Measurements from ENCODE around the gene DAZAP1.

Gene DAZAP1

GRCh38 chr19:1427221-1427920 lies 20.0 kb downstream of the DAZAP1 start:
- no peak overlapping the region for H3K27ac ChIP-seq (ENCODE audit: low read length, poor library complexity, severe bottlenecking)
- no peaks in the 10 kb centered on the region for H3K9me3 ChIP-seq (ENCODE audit: control insufficient read depth, low read length)
- H3K23ac ChIP-seq (ENCODE audit: low read length in 2 of 2), result no peak overlapping the region
- H3K36me3 ChIP-seq (ENCODE audit: control insufficient read depth in 1 of 2, insufficient read depth in 2 of 2, low read depth in 1 of 2, low read length in 2 of 2), result peaks cover 83 to 86% of the 10 kb centered on the region in 2 experiments
- H2BK120ac ChIP-seq (ENCODE audit: low read depth, low read length), result no peak overlapping the region
- H3K4ac ChIP-seq (ENCODE audit: low read depth in 1 of 2, low read length in 2 of 2), result no peak overlapping the region
- H4K8ac ChIP-seq (ENCODE audit: low read length), result no peak overlapping the region
- no peak overlapping the region for H2AK5ac ChIP-seq (ENCODE audit: low read length, severe bottlenecking)
- peaks cover 19% of the 10 kb centered on the region for H3K4me1 ChIP-seq (ENCODE audit: control insufficient read depth, insufficient read depth, low read depth, low read length)
- H2BK12ac ChIP-seq (ENCODE audit: low read length in 2 of 2), result no peak overlapping the region
- H3K27me3 ChIP-seq (ENCODE audit: control insufficient read depth in 1 of 2, insufficient read depth in 1 of 2, low read length in 2 of 2), result no peaks in the 10 kb centered on the region
- WGBS, result 96% methylated on average over 27 of the region's 27 CpGs
- H3K9ac ChIP-seq (ENCODE audit: low read length), result no peak overlapping the region
- no peak for DNase-seq
- no peak overlapping the region for H2BK15ac ChIP-seq (ENCODE audit: low read depth, poor library complexity, severe bottlenecking)
- H3K4me3 ChIP-seq (ENCODE audit: insufficient read depth in 1 of 2, low read depth in 1 of 2, low read length in 2 of 2), result no peak overlapping the region
- no peak overlapping the region for H3K4me2 ChIP-seq (ENCODE audit: low read length, poor library complexity, severe bottlenecking)
- no peak overlapping the region for H3K14ac ChIP-seq (ENCODE audit: low read length in 2 of 2)
- H3K18ac ChIP-seq (ENCODE audit: low read depth in 1 of 2, low read length in 2 of 2), result no peak overlapping the region
- no peak overlapping the region for H4K91ac ChIP-seq (ENCODE audit: low read length)
- no peak overlapping the region for H2AFZ ChIP-seq (ENCODE audit: low read depth, low read length)
- H2BK5ac ChIP-seq (ENCODE audit: low read depth, low read length, poor library complexity, severe bottlenecking), result no peak overlapping the region
- peaks cover 66% of the 10 kb centered on the region for H3K79me1 ChIP-seq (replicated peaks; ENCODE audit: low read length, poor library complexity, severe bottlenecking)

GRCh38 chr19:1428738-1429391 lies 21.5 kb downstream of the DAZAP1 start:
- Histone ChIP-seq H2BK120ac (ENCODE audit: low read depth, low read length) (no peak overlapping the region), H3K9me3 (ENCODE audit: control insufficient read depth, low read length) (no peaks in the 10 kb centered on the region), H3K23ac (ENCODE audit: low read length in 2 of 2) (no peak overlapping the region), H2BK12ac (ENCODE audit: low read length in 2 of 2) (no peak overlapping the region), H2BK5ac (ENCODE audit: low read depth, low read length, poor library complexity, severe bottlenecking) (no peak overlapping the region), H3K14ac (ENCODE audit: low read length in 2 of 2) (no peak overlapping the region), H3K36me3 (ENCODE audit: control insufficient read depth in 1 of 2, insufficient read depth in 2 of 2, low read depth in 1 of 2, low read length in 2 of 2) (peaks cover 83 to 88% of the 10 kb centered on the region in 2 experiments), H3K27ac (ENCODE audit: low read length, poor library complexity, severe bottlenecking) (no peak overlapping the region), H4K8ac (ENCODE audit: low read length) (no peak overlapping the region), H3K27me3 (ENCODE audit: control insufficient read depth in 1 of 2, insufficient read depth in 1 of 2, low read length in 2 of 2) (no peaks in the 10 kb centered on the region), H3K79me1 (replicated peaks; ENCODE audit: low read length, poor library complexity, severe bottlenecking) (peaks cover 72% of the 10 kb centered on the region), H3K18ac (ENCODE audit: low read depth in 1 of 2, low read length in 2 of 2) (no peak overlapping the region), H2AK5ac (ENCODE audit: low read length, severe bottlenecking) (no peak overlapping the region), H4K91ac (ENCODE audit: low read length) (peak overlapping the region; percentile 28), H3K4me2 (ENCODE audit: low read length, poor library complexity, severe bottlenecking) (no peak overlapping the region), H3K4me1 (ENCODE audit: control insufficient read depth, insufficient read depth, low read depth, low read length) (peaks cover 12% of the 10 kb centered on the region), H2BK15ac (ENCODE audit: low read depth, poor library complexity, severe bottlenecking) (no peak overlapping the region), H3K9ac (ENCODE audit: low read length) (no peak overlapping the region), H3K4ac (ENCODE audit: low read depth in 1 of 2, low read length in 2 of 2) (no peak overlapping the region), H3K4me3 (ENCODE audit: insufficient read depth in 1 of 2, low read depth in 1 of 2, low read length in 2 of 2) (no peak overlapping the region), H2AFZ (ENCODE audit: low read depth, low read length) (no peak overlapping the region)
- 96% methylated on average over 41 of the region's 41 CpGs for whole genome bisulfite sequencing
- no peak for DNase-seq

GRCh38 chr19:1429750-1430149 lies 22.4 kb downstream of the DAZAP1 start:
- Histone ChIP-seq H3K4me3 (ENCODE audit: insufficient read depth in 1 of 2, low read depth in 1 of 2, low read length in 2 of 2) (no peak overlapping the region), H3K36me3 (ENCODE audit: control insufficient read depth in 1 of 2, insufficient read depth in 2 of 2, low read depth in 1 of 2, low read length in 2 of 2) (peaks cover 88 to 90% of the 10 kb centered on the region in 2 experiments), H3K4me2 (ENCODE audit: low read length, poor library complexity, severe bottlenecking) (no peak overlapping the region), H2BK120ac (ENCODE audit: low read depth, low read length) (no peak overlapping the region), H3K4ac (ENCODE audit: low read depth in 1 of 2, low read length in 2 of 2) (no peak overlapping the region), H3K9ac (ENCODE audit: low read length) (no peak overlapping the region), H3K18ac (ENCODE audit: low read depth in 1 of 2, low read length in 2 of 2) (no peak overlapping the region), H2BK5ac (ENCODE audit: low read depth, low read length, poor library complexity, severe bottlenecking) (no peak overlapping the region), H3K27me3 (ENCODE audit: control insufficient read depth in 1 of 2, insufficient read depth in 1 of 2, low read length in 2 of 2) (no peaks in the 10 kb centered on the region), H3K27ac (ENCODE audit: low read length, poor library complexity, severe bottlenecking) (no peak overlapping the region), H2BK12ac (ENCODE audit: low read length in 2 of 2) (no peak overlapping the region), H3K79me1 (replicated peaks; ENCODE audit: low read length, poor library complexity, severe bottlenecking) (peaks cover 74% of the 10 kb centered on the region), H3K4me1 (ENCODE audit: control insufficient read depth, insufficient read depth, low read depth, low read length) (peaks cover 4% of the 10 kb centered on the region), H4K91ac (ENCODE audit: low read length) (no peak overlapping the region), H3K23ac (ENCODE audit: low read length in 2 of 2) (no peak overlapping the region), H2AK5ac (ENCODE audit: low read length, severe bottlenecking) (no peak overlapping the region), H3K14ac (ENCODE audit: low read length in 2 of 2) (no peak overlapping the region), H3K9me3 (ENCODE audit: control insufficient read depth, low read length) (no peaks in the 10 kb centered on the region), H2AFZ (ENCODE audit: low read depth, low read length) (no peak overlapping the region), H4K8ac (ENCODE audit: low read length) (peak overlapping the region; percentile 27), H2BK15ac (ENCODE audit: low read depth, poor library complexity, severe bottlenecking) (no peak overlapping the region)
- DNase-seq, result no peak
- WGBS, result 92% methylated on average over 11 of the region's 14 CpGs

GRCh38 chr19:1430246-1430645 lies 22.9 kb downstream of the DAZAP1 start:
- H2BK15ac ChIP-seq (ENCODE audit: low read depth, poor library complexity, severe bottlenecking), result no peak overlapping the region
- no peak overlapping the region for H3K23ac ChIP-seq (ENCODE audit: low read length in 2 of 2)
- H3K79me1 ChIP-seq (replicated peaks; ENCODE audit: low read length, poor library complexity, severe bottlenecking), result peaks cover 72% of the 10 kb centered on the region
- no peak overlapping the region for H2BK5ac ChIP-seq (ENCODE audit: low read depth, low read length, poor library complexity, severe bottlenecking)
- H3K14ac ChIP-seq (ENCODE audit: low read length in 2 of 2), result no peak overlapping the region
- peaks cover 84 to 88% of the 10 kb centered on the region in 2 experiments for H3K36me3 ChIP-seq (ENCODE audit: control insufficient read depth in 1 of 2, insufficient read depth in 2 of 2, low read depth in 1 of 2, low read length in 2 of 2)
- H3K4me3 ChIP-seq (ENCODE audit: insufficient read depth in 1 of 2, low read depth in 1 of 2, low read length in 2 of 2), result no peak overlapping the region
- DNase-seq, result no peak
- no peak overlapping the region for H2AK5ac ChIP-seq (ENCODE audit: low read length, severe bottlenecking)
- H4K91ac ChIP-seq (ENCODE audit: low read length), result no peak overlapping the region
- H3K27me3 ChIP-seq (ENCODE audit: control insufficient read depth in 1 of 2, insufficient read depth in 1 of 2, low read length in 2 of 2), result no peaks in the 10 kb centered on the region
- H3K4ac ChIP-seq (ENCODE audit: low read depth in 1 of 2, low read length in 2 of 2), result no peak overlapping the region
- H3K4me1 ChIP-seq (ENCODE audit: control insufficient read depth, insufficient read depth, low read depth, low read length), result peaks cover 1% of the 10 kb centered on the region
- H2BK12ac ChIP-seq (ENCODE audit: low read length in 2 of 2), result peak overlapping the region in 1 of 2 experiments; percentile 31
- 97% methylated on average over 11 of the region's 14 CpGs for WGBS
- H2BK120ac ChIP-seq (ENCODE audit: low read depth, low read length), result no peak overlapping the region
- H4K8ac ChIP-seq (ENCODE audit: low read length), result no peak overlapping the region
- H3K18ac ChIP-seq (ENCODE audit: low read depth in 1 of 2, low read length in 2 of 2), result no peak overlapping the region
- H3K27ac ChIP-seq (ENCODE audit: low read length, poor library complexity, severe bottlenecking), result no peak overlapping the region
- no peaks in the 10 kb centered on the region for H3K9me3 ChIP-seq (ENCODE audit: control insufficient read depth, low read length)
- H3K4me2 ChIP-seq (ENCODE audit: low read length, poor library complexity, severe bottlenecking), result no peak overlapping the region
- no peak overlapping the region for H3K9ac ChIP-seq (ENCODE audit: low read length)
- H2AFZ ChIP-seq (ENCODE audit: low read depth, low read length), result no peak overlapping the region
